ENCODE measurements around the gene CPNE8.

DNA sequence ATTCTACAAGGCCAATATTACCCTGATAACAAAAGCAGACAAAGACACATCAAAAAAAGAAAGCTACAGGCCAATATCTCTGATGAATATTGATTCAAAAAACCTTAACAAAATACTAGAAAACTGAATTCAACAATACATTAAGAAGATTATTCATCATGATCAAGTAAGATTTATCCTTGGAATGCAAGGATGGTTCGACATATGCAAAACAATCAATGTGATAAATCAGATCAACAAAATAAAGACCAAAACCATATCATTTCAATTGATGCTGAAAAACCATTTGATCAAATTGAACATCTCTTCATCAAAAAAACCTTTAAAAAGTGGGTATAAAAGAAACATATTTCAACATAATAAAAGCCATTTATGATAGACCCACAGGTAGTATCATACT, 117.3 kb downstream of the CPNE8 start:
- TF ChIP-seq, protein P1, sequence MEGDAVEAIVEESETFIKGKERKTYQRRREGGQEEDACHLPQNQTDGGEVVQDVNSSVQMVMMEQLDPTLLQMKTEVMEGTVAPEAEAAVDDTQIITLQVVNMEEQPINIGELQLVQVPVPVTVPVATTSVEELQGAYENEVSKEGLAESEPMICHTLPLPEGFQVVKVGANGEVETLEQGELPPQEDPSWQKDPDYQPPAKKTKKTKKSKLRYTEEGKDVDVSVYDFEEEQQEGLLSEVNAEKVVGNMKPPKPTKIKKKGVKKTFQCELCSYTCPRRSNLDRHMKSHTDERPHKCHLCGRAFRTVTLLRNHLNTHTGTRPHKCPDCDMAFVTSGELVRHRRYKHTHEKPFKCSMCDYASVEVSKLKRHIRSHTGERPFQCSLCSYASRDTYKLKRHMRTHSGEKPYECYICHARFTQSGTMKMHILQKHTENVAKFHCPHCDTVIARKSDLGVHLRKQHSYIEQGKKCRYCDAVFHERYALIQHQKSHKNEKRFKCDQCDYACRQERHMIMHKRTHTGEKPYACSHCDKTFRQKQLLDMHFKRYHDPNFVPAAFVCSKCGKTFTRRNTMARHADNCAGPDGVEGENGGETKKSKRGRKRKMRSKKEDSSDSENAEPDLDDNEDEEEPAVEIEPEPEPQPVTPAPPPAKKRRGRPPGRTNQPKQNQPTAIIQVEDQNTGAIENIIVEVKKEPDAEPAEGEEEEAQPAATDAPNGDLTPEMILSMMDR (IDR thresholded peaks at IDR 0.05 in 4 of 5, conservative IDR thresholded peaks at IDR 0.05 in 1 of 5) = no peak
- no peak for TF ChIP-seq POLR2A (IDR thresholded peaks at IDR 0.05)
